ENCODE results near the gene GRIK3.

GRIK3 gene

GRCh38 chr1:36838888-36839287 is 195.4 kb downstream of the GRIK3 start:
- DNase-seq (ENCODE audit: low read depth): no peak
- no peak for TF ChIP-seq CTCF (IDR thresholded peaks at IDR 0.05; ENCODE audit: low read depth, low read length, missing control alignments)
- in situ Hi-C loops (cut with HindIII; ENCODE audit: low sequenced_read_pairs): no loop called here
- no peak overlapping the region for H3K4me3 ChIP-seq (ENCODE audit: low read depth, low read length)

GRCh38 chr1:36836916-36837315 is 197.4 kb downstream of the GRIK3 start:
- in situ Hi-C loops (cut with HindIII; ENCODE audit: low sequenced_read_pairs): no loop called here
- H3K4me3 ChIP-seq (ENCODE audit: low read depth, low read length): no peak overlapping the region
- DNase-seq (ENCODE audit: low read depth): no peak
- no peak for TF ChIP-seq CTCF (IDR thresholded peaks at IDR 0.05; ENCODE audit: low read depth, low read length, missing control alignments)

GRCh38 chr1:36836196-36836883 is 198.0 kb downstream of the GRIK3 start:
- no peak overlapping the region for H3K4me3 ChIP-seq (ENCODE audit: low read depth, low read length)
- in situ Hi-C loops (cut with HindIII; ENCODE audit: low sequenced_read_pairs): no loop called here
- no peak for DNase-seq (ENCODE audit: low read depth)
- TF ChIP-seq CTCF (IDR thresholded peaks at IDR 0.05; ENCODE audit: low read depth, low read length, missing control alignments): no peak

GRCh38 chr1:36835696-36836095 is 198.6 kb downstream of the GRIK3 start:
- TF ChIP-seq CTCF (IDR thresholded peaks at IDR 0.05; ENCODE audit: low read depth, low read length, missing control alignments): no peak
- H3K4me3 ChIP-seq (ENCODE audit: low read depth, low read length): no peak overlapping the region
- in situ Hi-C loops (cut with HindIII; ENCODE audit: low sequenced_read_pairs): no loop called here
- no peak for DNase-seq (ENCODE audit: low read depth)

GRCh38 chr1:36835017-36835695 is 199.2 kb downstream of the GRIK3 start:
- in situ Hi-C loops (cut with HindIII; ENCODE audit: low sequenced_read_pairs): no loop called here
- DNase-seq (ENCODE audit: low read depth): no peak
- TF ChIP-seq CTCF (IDR thresholded peaks at IDR 0.05; ENCODE audit: low read depth, low read length, missing control alignments): no peak
- H3K4me3 ChIP-seq (ENCODE audit: low read depth, low read length): no peak overlapping the region

GRCh38 chr1:36834586-36834985 is 199.7 kb downstream of the GRIK3 start:
- in situ Hi-C loops (cut with HindIII; ENCODE audit: low sequenced_read_pairs): no loop called here

More at GRCh38 chr1:36834586-36834985, 199.7 kb downstream of the GRIK3 start:
- no peak for DNase-seq (ENCODE audit: low read depth)
- TF ChIP-seq CTCF (IDR thresholded peaks at IDR 0.05; ENCODE audit: low read depth, low read length, missing control alignments): no peak
- no peak overlapping the region for H3K4me3 ChIP-seq (ENCODE audit: low read depth, low read length)

Measured in astrocyte of the cerebellum (primary cell).